ENCODE results near the gene ATRIP.

ATRIP gene

GRCh38 chr3:48502728-48503168 is 56.2 kb downstream of the ATRIP start:
- in situ Hi-C loops (cut with HindIII; ENCODE audit: low pct_ligation_motif_present, low sequenced_read_pairs) = no loop called here
- peak overlapping the region; percentile 74 for H3K4me3 ChIP-seq (ENCODE audit: low read depth, low read length)
- no peak for TF ChIP-seq CTCF (IDR thresholded peaks at IDR 0.05; ENCODE audit: low read depth, low read length, missing control alignments)
- H3K27ac ChIP-seq = no peak overlapping the region
- H3K36me3 ChIP-seq (replicated peaks) = peaks cover 2% of the 10 kb centered on the region
- no peaks in the 10 kb centered on the region for H3K27me3 ChIP-seq (replicated peaks)
- DNase-seq = no peak

GRCh38 chr3:48503401-48504050 is 57.0 kb downstream of the ATRIP start:
- H3K36me3 ChIP-seq (replicated peaks) = no peaks in the 10 kb centered on the region
- TF ChIP-seq CTCF (IDR thresholded peaks at IDR 0.05; ENCODE audit: low read depth, low read length, missing control alignments) = no peak
- in situ Hi-C loops (cut with HindIII; ENCODE audit: low pct_ligation_motif_present, low sequenced_read_pairs) = no loop called here
- peak; percentile 29 for DNase-seq
- H3K27ac ChIP-seq = no peak overlapping the region
- peak overlapping the region; percentile 74 for H3K4me3 ChIP-seq (ENCODE audit: low read depth, low read length)
- H3K27me3 ChIP-seq (replicated peaks) = no peaks in the 10 kb centered on the region

- Histone ChIP-seq H3K27me3 (replicated peaks) (no peaks in the 10 kb centered on the region), H3K4me3 (ENCODE audit: low read depth, low read length) (peak within 1 kb of the TSS; percentile 74), H3K36me3 (replicated peaks) (no peaks in the 10 kb centered on the region), H3K27ac (no peak within 1 kb of the TSS)
- in situ Hi-C loops (cut with HindIII; ENCODE audit: low pct_ligation_motif_present, low sequenced_read_pairs) = no loop called here
- no peak for TF ChIP-seq CTCF (IDR thresholded peaks at IDR 0.05; ENCODE audit: low read depth, low read length, missing control alignments)
- peak; percentile 23 for DNase-seq
These were observed 57.8 kb downstream of the ATRIP start, which contains the start of gene SHISA5 for GRCh38 chr3:48504051-48504946. Gene SHISA5, minus strand, starts transcription at chr3:48504174. Its CDS starts 80 bp downstream, at chr3:48504094.

GRCh38 chr3:48505146-48505545 is 58.6 kb downstream of the ATRIP start:
- no peak overlapping the region for H3K27ac ChIP-seq
- no peak for DNase-seq
- no peak overlapping the region for H3K4me3 ChIP-seq (ENCODE audit: low read depth, low read length)
- TF ChIP-seq CTCF (IDR thresholded peaks at IDR 0.05; ENCODE audit: low read depth, low read length, missing control alignments) = no peak
- in situ Hi-C loops (cut with HindIII; ENCODE audit: low pct_ligation_motif_present, low sequenced_read_pairs) = no loop called here
- H3K27me3 ChIP-seq (replicated peaks) = no peaks in the 10 kb centered on the region
- no peaks in the 10 kb centered on the region for H3K36me3 ChIP-seq (replicated peaks)

GRCh38 chr3:48505968-48506504 is 59.5 kb downstream of the ATRIP start:
- Histone ChIP-seq H3K27me3 (replicated peaks) (no peaks in the 10 kb centered on the region), H3K27ac (no peak overlapping the region), H3K4me3 (ENCODE audit: low read depth, low read length) (no peak overlapping the region), H3K36me3 (replicated peaks) (no peaks in the 10 kb centered on the region)
- TF ChIP-seq CTCF (IDR thresholded peaks at IDR 0.05; ENCODE audit: low read depth, low read length, missing control alignments) = no peak
- no peak for DNase-seq
- in situ Hi-C loops (cut with HindIII; ENCODE audit: low pct_ligation_motif_present, low sequenced_read_pairs) = no loop called here
